GM19397 (cell line): Measurements from ENCODE around the gene RASA2.

Experiments
- ATAC-seq: cut with Tn5 transposase; IDR thresholded peaks from one replicate; pipeline ENCODE4 v1.9.1; 2021; ENCODE audit warnings: mild to moderate bottlenecking, moderate library complexity; ENCODE audit not compliant: unreplicated experiment

RASA2 gene

DNA sequence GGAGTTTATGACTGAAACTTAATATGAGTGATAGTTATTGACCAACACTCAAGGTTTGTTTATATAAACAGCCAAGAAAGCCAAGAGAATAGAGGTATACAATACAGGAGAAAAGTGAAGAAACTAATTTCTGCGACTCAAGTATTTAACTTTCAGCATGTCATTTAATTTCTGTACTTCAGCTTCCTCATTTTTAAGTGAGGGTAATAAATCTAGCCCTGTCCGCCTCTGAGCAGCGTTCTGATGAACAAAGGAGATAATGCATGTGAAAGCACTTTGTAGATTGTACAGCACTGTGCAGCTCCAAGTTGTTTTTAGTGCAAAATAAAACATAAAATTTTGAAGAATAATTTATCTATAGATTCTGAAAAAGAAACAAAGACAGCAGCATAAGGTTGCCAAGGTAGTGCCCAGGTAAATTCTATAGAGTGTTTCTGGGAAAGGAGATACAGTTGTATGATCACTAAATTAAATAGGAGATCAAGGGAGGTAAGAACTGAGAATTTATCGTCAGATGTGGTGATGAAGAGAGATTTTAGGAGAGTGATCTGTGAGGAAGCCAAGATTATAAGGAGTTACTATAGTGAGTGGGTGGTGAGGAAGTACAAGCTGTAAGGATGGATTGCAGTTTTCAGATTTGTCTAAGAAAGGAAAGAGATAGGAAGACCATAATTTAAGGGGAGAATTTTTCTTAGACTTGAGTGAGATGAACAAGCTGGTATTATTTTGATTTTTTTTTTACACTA, 71.3 kb downstream of the RASA2 start:
- ATAC-seq = no peak

DNA sequence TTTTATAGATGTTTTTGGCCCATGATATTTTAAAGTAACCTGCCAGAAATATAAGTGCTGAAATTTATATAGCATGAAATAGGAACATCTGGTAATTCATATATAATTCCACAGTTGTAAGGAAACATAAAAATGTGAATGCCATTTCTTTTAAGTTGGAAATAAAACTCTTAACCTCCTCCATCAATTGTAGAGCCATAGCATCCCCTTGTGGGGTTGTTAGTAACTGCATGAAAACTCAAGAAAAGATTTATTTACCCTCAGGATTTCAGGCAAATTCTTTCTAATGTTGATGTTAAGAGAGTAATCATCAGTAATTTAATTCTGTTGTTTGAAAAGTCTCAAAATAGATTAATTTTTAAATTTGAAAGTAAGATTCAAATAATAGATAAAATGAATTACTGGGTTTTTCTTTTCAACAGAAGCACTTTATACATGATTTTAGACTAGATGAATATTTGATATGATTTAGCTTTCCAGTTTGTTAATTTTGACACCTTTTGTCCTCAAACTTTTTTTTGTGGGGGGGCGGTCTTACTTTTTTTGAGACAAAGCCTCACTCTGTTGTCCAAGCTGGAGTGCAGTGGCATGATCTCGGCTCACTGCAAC, 74.7 kb downstream of the RASA2 start:
- no peak for ATAC-seq

DNA sequence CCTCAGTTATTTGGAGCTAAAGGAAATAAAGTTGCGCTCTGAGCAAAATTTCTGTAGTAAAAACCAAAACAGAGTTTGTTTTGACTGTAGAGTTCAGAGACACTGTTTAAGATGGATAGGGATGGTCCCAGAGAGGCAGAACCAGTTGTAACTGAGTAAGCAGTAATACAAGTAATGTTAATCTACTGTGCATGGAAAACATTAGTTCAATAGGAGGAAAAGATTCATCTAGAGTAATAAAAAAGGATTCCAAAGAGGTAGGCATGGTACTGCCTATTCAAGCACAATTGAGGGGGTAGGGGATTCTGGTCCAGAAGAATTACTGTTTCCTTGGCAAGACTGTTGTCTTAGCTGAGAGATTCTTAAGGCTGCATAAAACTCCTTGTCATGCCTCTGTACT, 77.4 kb downstream of the RASA2 start:
- no peak for ATAC-seq

DNA sequence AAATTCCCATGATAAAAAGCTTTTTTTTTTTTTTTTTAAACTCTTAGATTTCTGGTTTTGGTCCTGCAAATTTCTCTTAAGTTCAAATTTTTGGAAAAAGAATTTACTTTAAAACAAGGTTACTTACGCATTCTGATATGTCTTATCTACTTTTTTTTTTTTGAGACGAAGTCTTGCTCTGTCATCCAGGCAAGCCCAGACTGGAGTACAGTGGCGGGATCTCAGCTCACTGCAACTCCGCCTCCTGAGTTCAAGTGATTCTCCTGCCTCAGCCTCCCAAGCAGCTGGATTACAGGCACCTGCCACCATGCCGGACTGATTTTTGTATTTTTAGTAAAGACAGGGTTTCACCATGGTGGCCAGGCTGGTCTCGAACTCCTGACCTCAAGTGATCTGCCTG, 83.2 kb downstream of the RASA2 start:
- no peak for ATAC-seq

DNA sequence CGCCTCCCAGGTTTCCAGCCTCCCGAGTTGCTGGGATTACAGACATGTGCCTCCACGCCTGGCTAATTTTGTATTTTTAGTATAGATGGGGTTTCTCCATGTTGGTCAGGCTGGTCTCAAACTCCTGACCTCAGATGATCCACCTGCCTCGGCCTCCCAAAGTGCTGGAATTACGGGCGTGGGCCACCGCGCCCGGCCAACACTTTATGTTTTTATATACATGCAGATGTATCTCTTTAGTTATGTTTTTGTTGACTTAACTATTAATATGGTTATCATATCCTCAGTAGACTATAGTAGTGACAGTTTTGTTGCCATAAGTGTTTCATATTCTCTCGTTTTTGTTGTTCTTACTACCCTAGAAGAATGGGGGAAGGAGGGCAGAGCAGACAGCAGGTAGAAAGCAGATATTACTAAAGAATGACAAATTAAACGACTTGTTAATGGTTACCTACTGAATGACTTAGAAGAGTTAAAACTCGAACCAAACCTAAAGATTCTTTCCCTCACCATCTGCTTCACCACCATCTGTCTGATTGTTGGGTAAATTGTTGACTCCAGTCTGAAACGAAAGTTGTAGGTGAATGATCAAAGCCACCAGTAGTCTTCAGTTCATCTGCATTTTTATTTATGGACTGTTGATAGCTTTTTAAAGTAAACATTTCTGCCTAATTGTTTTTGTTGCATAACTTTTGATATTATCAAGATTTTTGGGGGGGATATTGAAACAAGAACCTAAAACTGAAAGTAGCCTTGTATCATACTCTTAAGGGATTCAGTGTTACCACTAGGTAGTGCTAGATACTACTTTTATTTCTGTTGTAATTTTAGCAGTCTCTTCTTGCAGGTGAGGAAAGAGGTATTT, 89.3 kb downstream of the RASA2 start:
- no peak for ATAC-seq

DNA sequence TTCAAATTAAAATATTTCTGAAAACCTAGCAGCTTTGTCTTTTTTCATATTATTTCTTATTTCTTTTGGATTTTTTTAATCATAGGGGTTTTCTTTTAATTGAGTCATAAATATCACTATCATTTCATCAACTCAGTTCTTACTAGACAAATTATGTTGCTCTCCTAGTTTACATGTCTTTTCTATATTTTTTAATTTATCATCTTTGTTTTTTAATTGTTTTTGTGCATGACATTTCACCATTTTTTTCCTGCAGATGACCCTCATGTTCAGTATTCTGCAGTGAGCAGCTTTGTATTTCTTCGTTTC, 89.9 kb downstream of the RASA2 start:
- no peak for ATAC-seq

DNA sequence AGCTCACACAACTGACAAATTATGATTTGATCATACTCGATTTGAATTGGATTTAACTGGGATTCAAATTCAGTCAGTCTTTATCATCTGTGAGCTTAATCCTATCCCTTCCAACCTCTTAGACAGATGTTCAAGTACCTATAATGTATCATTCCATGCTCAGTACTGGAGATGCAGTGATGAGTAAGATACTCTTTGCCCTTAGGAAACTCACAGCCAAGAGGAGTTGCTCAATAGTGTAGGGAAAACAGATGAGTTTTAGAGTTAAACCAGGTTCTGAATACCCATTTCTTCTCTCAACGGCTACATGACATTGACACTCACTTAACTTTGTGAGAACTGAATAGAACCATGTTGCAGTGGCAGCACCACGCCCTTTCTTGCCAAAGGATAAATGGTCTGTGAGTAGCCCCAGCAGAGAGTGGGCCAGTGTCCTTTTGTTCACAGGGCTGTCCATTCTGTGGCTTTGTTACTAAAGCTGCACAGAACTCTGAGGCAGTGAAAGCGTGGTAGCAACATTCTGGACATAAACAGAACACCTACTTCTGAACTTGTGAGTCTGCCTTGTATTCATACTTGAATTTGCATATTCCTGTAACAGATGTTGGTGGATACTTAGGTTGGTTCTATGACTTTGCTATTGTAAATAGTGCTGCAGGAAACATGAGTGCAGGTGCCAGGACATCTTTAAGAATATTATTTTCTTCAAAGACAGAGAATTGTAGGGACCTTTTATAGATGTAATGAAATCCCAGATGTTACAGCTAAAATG, 91.6 kb downstream of the RASA2 start:
- ATAC-seq = no peak

DNA sequence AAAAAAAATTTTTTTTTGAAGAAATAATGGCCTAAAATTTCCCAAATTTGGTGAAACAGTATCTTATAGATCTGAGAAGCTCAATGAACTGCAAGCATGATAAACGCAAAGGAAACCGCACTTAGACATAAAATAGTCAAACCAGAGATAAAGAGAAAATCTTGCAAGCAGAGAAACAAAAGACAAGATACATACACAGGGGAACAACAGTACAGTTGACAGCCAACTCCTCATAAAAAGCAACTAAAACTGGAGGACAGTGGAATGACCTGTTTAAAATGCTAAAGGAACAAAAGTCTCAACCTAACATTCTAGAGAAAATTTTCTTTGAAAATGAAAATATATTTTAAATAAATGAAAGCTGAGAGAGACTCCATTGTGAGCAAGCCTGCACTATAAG, 107.5 kb downstream of the RASA2 start:
- no peak for ATAC-seq

DNA sequence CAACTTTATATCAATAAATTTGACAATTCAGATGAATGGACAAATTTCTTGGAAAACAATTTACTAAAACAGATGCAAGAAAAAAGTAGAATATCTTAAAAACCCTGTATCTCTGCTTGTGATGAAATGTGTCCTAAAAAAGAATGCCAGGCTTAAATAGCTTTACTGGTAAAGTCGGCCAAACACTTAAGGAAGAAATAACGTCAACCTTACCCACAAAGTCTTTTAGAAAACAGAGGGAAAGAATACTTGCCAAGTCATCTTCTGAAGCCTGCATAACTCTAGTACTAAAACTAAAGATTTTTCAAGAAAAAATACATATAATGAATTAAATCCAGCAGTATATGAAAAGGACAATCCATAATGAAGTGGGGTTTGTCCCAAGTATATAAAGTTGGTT, 111.1 kb downstream of the RASA2 start:
- ATAC-seq = no peak

DNA sequence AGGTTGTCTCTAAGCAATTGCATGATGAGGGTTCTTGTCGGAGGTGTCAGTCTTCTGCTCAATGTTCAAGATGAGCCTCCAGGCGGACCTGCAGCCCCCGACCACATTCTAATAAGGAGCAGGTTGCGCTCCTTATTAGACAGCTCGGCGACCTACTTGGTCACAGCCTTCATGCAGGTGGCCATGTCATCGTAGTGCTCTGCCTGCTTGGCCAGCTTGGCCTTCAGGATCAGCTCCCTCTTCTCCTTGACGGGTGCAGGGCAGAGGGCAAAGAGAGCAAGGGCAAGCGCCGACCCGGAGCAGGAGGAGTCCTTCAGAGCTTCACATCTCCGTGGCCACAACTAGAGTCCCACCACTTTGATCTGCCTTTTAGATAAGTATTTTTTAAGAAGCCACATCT, 113.5 kb downstream of the RASA2 start:
- no peak for ATAC-seq

DNA sequence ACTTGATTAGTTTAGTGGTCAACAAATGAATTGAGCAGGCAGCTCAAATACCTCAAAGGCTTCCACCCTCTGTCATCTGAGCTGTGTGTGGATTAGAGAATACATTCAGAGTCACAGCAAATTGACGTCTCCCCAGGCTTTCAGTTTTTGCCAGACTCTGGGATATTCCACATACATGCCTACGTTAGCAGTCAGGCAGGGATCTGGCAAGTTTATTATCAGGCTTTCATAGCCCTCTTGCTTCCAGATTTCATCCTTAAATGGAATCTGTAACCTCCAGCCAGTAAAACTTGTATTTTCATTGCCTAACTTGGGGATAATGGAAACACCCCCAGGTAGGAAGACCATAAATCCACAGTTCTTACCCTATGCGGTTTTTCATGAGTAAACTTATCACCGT, 115.9 kb downstream of the RASA2 start:
- ATAC-seq = no peak

DNA sequence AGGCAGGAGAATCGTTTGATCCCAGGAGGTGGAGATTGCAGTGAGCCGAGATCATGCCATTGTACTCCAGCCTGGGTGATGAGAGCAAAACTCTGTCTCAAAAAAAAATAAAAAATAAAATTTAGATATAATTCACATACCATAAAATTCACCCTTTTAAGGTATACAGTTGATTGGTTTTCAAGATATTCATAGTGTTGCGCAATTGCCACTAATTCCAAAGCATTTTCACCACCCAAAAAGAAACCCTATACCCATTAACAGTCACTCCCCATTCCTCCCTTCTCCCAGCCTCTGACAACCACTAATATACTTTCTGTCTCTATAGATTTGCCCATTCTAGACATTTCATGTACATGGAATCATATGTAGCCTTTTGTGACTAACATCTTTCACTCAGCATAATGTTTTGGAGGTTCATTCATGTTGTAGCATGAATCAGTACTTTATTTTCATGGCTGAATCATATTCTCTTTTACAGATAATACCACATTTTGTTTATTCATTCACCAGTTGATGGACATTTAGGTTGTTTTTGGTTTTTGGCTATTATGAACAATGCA, 116.7 kb downstream of the RASA2 start:
- no peak for ATAC-seq

DNA sequence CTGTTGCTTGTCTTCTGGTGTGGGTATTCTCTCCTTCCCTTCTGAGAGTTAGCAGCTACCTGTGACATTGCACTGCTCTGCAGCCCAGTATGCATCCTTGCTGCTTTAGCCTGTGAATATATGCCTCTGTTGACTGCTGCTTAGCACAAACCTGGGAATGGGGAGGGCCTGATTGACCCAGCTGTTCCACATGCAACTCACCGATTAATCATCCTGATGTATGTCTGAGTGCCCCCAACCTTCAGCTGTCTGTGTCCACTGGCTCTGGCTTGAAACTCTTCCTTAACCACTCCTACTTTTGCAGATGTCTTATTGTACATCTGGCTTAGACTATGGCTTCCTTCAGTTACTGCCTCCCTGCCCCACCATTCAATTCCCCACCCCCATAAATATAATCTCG, 119.1 kb downstream of the RASA2 start:
- ATAC-seq = no peak

DNA sequence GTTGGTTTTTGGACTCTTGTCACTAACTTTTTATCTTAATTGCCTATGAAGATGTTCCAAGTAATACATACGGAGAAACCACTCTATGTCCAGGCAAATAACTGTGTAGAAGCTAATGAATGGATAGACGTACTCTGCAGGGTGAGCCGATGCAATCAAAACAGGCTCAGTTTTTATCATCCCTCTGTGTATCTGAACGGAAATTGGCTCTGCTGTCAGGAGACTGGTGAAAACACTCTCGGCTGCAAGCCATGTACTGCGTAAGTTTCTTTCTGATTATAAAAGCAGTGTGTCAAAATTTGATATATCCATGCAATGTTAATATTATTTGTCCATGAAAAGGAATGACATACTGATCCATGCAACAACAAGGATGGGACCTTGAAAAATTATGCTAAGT, 121.6 kb downstream of the RASA2 start:
- no peak for ATAC-seq

DNA sequence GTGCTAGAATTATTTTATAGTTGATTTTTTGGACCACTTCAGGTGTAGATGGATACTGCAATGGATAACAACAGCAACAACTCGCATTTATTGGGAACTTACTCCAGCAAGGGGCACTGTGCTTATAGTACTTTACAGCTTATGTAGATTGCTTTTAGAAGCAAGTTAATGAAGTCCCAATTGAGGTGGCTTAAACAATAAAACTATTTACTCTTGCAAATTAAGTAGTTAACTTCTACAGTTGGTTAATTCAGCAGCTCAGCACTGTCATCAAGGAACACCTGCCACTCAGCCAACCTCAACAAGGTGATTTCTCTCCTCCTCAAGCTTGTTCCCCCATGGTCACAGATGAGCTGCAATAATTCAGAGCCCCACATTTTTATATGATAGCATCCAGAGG, 124.1 kb downstream of the RASA2 start:
- no peak for ATAC-seq

DNA sequence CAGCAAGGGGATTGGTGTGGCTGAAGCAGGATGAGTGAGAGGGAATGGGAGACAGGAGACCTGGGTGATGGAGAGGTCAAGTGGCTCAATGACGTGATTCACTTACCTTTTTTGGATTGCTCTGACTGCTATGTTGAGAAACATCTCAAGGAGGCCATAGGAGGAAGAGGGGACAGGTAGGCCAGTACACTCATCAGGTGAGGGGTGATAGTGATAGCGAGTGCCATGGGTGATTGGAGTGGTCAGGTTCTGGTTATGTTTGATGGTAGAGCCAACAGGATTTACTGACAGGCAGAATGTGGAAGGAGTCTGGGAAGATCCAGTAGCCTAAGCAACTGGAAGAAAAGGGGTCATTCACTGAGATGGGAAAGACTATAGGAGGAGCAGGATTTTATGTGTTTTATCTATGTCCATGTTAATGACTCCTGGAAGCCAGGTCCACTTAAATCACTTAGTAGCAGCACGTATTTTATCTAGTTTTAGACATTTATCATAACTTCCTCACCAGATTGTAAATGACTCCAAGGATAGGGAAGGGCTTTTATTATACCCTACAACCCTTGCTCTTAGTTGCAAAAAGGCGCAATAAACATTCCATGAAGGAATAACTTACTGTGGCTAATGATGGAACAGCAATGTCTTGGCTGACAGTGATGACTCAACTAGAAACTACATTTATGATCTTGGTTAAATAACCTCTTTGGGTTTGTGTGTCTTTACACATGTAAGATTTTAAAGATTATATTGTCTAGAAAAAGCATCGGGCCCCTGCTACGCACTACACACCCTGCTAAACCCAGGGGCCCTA, 131.5 kb downstream of the RASA2 start:
- no peak for ATAC-seq

DNA sequence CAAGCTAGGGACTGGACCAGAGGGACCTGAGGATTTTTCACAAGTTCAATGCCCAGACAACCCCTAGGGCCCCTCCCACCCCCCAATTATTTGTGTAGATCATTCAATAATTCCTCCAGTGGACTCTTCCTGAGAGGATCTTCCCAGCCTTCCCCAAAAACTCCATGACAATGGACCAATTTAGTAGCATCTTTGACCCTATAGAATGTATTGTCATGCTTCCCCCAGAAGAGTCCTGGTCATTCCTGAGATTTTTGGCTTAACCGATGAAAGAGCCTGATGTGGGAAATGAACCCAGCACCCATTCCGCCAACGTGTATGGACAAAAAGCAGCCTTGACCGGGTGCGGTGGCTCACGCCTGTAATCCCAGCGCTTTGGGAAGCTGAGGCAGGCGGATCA, 132.1 kb downstream of the RASA2 start:
- ATAC-seq = no peak

DNA sequence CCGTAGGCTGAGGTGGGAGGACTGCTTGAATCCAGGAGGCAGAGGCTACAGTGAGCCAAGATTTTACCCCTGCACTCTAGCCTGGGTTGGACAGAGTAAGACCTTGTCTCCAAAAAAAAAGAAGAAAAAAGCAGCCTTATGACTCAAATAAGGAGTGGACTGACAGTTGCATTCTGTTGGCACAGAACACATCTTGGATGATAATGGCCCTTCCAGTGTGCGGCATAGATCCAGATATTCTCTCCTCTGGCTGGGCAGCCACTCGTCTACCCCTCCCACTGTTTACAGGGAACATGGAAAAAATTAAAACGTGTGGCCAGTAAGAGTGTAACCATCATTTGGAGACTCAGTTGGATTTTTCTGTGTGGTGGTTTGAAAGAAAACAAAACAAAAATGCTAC, 132.6 kb downstream of the RASA2 start:
- no peak for ATAC-seq

DNA sequence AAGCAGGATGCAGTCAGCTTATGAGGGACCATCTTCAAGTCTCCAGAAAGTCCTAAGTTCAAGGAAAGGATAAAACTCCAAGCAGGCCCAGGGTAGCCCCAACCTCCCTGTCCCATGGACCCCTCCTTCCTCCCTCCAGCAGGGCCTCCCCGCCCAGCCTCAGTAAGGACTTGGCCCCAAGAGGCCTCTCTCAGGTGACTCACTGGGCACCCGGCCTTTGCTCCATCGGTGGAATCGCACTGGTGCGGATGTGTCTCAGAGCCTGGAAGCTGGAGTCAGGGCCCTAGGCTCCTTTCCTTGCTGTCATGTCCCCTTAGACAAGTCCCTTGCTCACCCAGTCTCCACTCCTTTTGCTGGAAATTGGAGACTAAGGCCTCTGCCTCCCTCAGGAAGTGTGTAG, 136.9 kb downstream of the RASA2 start:
- no peak for ATAC-seq

DNA sequence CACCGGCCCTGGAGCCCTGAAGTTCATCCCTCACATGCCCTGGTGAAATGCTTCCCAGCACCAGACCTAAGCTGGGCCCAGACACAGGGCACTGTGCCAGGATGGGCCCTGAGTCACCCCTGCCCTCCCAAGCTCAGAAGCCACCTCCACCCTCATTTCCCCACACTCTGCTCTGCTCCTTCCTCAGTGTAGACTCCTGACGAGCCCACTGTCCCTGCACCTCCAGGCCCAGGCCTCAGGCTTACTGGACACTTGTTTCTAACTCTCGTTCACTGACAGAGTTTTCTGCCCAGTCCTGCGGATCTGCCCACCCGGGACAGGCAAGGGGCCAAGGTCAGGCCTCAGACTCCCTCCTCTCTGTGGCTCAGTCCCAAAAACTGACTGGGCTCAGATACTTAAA, 138.7 kb downstream of the RASA2 start:
- ATAC-seq = no peak
